Measurements from ENCODE around the gene MAPK8IP2.

DNA sequence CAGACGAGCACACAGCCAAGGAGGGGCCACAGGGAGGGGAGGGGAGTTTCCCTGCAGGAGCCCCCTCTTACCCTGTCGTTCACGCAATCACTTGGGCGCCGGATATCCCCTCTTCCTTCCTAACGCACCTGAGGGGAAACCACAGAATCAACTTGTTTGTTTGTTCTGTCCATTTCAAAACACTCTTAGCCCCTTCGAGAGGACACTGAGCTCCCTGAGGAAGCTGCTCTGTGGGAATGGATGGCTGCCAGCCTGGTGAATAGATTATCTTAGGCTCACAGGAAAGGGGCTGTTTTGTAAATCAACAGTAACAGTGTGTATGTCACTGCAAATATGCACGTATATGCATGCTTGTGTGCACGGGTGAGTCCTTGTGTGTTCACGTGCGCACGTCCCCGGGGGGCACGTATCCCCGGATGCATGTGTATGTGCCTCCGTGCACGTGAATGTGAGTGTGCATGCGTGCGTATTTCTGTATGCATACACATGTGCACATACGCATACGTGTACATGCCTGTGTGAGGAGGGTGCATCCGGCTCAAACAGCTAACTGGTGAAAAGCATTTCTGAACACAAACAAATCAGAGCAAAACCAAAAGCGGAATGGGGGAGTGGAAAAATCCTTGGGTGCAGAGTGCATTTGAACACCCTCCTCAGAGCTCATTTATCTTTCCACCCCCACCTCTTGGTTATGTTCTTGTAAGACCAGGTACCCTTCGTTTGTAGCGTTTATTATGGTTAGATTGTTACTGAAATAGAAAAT lies 20.2 kb downstream of the MAPK8IP2 start:
- TF ChIP-seq, protein P1, sequence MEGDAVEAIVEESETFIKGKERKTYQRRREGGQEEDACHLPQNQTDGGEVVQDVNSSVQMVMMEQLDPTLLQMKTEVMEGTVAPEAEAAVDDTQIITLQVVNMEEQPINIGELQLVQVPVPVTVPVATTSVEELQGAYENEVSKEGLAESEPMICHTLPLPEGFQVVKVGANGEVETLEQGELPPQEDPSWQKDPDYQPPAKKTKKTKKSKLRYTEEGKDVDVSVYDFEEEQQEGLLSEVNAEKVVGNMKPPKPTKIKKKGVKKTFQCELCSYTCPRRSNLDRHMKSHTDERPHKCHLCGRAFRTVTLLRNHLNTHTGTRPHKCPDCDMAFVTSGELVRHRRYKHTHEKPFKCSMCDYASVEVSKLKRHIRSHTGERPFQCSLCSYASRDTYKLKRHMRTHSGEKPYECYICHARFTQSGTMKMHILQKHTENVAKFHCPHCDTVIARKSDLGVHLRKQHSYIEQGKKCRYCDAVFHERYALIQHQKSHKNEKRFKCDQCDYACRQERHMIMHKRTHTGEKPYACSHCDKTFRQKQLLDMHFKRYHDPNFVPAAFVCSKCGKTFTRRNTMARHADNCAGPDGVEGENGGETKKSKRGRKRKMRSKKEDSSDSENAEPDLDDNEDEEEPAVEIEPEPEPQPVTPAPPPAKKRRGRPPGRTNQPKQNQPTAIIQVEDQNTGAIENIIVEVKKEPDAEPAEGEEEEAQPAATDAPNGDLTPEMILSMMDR (IDR thresholded peaks at IDR 0.05): no peak
- no peak for TF ChIP-seq POLR2A (IDR thresholded peaks at IDR 0.05)
